ENCODE data around the gene RECQL5.

DNA sequence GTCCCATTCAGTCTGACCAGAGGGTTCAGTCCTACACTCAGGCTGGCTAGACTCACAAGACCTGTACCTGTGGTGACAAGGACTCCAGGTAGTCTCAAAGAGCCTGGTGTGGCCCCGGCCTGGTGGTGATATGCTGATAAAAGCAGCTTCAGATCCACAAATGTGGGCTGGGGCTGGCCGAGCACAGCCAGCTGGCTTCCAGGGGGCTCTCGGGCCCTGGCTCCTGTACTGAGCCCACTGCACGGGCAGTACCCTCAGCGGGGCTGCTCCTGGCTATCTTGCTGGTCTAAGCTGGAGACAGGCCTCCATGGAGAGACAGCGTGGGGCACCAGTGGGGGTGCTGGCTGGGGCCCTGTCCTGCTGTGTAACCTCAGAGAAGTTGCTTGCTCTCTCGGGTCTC, 29.4 kb downstream of the RECQL5 start:
- TF ChIP-seq, protein P1, sequence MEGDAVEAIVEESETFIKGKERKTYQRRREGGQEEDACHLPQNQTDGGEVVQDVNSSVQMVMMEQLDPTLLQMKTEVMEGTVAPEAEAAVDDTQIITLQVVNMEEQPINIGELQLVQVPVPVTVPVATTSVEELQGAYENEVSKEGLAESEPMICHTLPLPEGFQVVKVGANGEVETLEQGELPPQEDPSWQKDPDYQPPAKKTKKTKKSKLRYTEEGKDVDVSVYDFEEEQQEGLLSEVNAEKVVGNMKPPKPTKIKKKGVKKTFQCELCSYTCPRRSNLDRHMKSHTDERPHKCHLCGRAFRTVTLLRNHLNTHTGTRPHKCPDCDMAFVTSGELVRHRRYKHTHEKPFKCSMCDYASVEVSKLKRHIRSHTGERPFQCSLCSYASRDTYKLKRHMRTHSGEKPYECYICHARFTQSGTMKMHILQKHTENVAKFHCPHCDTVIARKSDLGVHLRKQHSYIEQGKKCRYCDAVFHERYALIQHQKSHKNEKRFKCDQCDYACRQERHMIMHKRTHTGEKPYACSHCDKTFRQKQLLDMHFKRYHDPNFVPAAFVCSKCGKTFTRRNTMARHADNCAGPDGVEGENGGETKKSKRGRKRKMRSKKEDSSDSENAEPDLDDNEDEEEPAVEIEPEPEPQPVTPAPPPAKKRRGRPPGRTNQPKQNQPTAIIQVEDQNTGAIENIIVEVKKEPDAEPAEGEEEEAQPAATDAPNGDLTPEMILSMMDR (IDR thresholded peaks at IDR 0.05): no peak
- no peak for TF ChIP-seq POLR2A (IDR thresholded peaks at IDR 0.05)
